Adrenal gland (tissue), 12 donors: ENCODE results near the gene HAS3. TPM values are rescaled to one million over a fixed set of nuclear protein-coding genes. Genes with fewer than 3 reads are reported as not detected.
A peak's percentile ranks its signal among the peaks of the same experiment; 100 is the strongest.

Experiments
- DNase-seq, 7 donors: peaks; one replicate each; pipeline ENCODE4 v3.0.0-alpha.2; 2019 to 2020
- H3K27ac ChIP-seq, 5 donors: fragments of 200-600 bp; sonication (generic) in 4 of 5; 1 replicate in 3 of 5; 2 replicates in 2 of 5; pipeline versions ENCODE4 v1.5.1 to v1.8.0; 2016 to 2020; ENCODE audit warnings: mild to moderate bottlenecking in 1 of 5
- H3K27me3 ChIP-seq: fragments of 200-600 bp; 2 replicates; pipeline ENCODE4 v1.8.0; 2021
- H3K36me3 ChIP-seq, 2 donors: fragments of 200-600 bp; replicated peaks in 1 of 2; 1 replicate in 1 of 2; 2 replicates in 1 of 2; pipeline versions ENCODE4 v1.5.1 to v1.8.0; 2018 to 2022
- H3K4me1 ChIP-seq, 2 donors: fragments of 200-600 bp; replicated peaks in 1 of 2; 1 replicate in 1 of 2; 2 replicates in 1 of 2; pipeline versions ENCODE4 v1.5.1 to v1.8.0; 2018 to 2021
- H3K4me3 ChIP-seq, 4 donors: fragments of 200-600 bp; sonication (generic) in 3 of 4; one replicate each; pipeline ENCODE4 v1.5.1; 2016 to 2018
- H3K9me3 ChIP-seq, 3 donors: fragments of 200-600 bp; sonication (generic) in 1 of 3; replicated peaks in 1 of 3; 1 replicate in 2 of 3; 2 replicates in 1 of 3; pipeline versions ENCODE4 v1.5.1 to v1.8.0; 2016 to 2021
- POLR2A ChIP-seq, 2 donors: fragments of 450-650 bp; IDR thresholded peaks; one replicate each; pipeline ENCODE4 v1.6.1; 2017; ENCODE audit warnings: antibody characterized with exemption in 2 of 2, mild to moderate bottlenecking in 2 of 2, moderate library complexity in 1 of 2
- WGBS, 4 donors: extraction: QIAGEN DNeasy Blood & Tissue Kit in 2 of 4; methylation state at CpG; one replicate each; pipeline versions ENCODE4 v1.1.5 to v1.1.7; 2013 to 2017; 5-methylcytosine and 5-hydroxymethylcytosine counted together
- intact Hi-C, 2 donors: fragments of 100-400 bp; cut with DNase I; formaldehyde crosslinking; loops; one replicate each; pipeline versions ENCODE4 v1.14.1 to v1.15.0; 2022 to 2023
- polyA plus RNA-seq, 3 donors: library from polyadenylated mRNA; stranded (reverse); fragments of 200-250 nt in 2 of 3; fragments of 350-450 nt in 1 of 3; fragmentation: Illumina TruSeq in 1 of 3; extraction: RNeasy Lipid Tissue Mini Kit (QIAGEN cat#74804) in 1 of 3; gene quantifications; one replicate each; pipeline ENCODE4 v1.2.3, GENCODE V29; 2013 to 2014
- total RNA-seq, 9 donors: library from RNA; depleted of rRNA in 4 of 9; stranded (reverse); fragments of >200 nt in 4 of 9; fragments of 120-200 nt in 1 of 9; fragmentation: NEBNext Ultra II Directional in 1 of 9; extraction: Animal tissue kit (Norgen Biotek cat#: 25700) in 1 of 9; gene quantifications; one replicate each; pipeline versions ENCODE4 v1.1.0 to v1.2.4, GENCODE V29; 2013 to 2023
- TF ChIP-seq, protein P1 (sequence below), 6 experiments: fragments of 450-650 bp in 4 of 6; fragments of 200-600 bp in 2 of 6; sonication (generic) in 1 of 6; IDR thresholded peaks; 1 replicate in 5 of 6; 2 replicates in 1 of 6; pipeline versions ENCODE4 v1.5.1 to v1.8.0; 2016 to 2021; ENCODE audit warnings: antibody characterized with exemption in 6 of 6, mild to moderate bottlenecking in 2 of 6, moderate library complexity in 1 of 6
- donor health status: healthy with polysubstance abuse.
- donor health status: Bipolar disorder and iron deficiency.
- donor health status: DM: yes; HTN: yes; CAD: no.
- donor health status: DM: no; HTN: no; CAD: no.
- donor health status: DM: no; HTN: no; CAD: no.
- donor health status: DM: yes; HTN: yes; CAD: no.

Gene HAS3
- total and polyA plus RNA-seq, 12 donors, result 0.06 to 1.2 (median 0.43) TPM

DNA sequence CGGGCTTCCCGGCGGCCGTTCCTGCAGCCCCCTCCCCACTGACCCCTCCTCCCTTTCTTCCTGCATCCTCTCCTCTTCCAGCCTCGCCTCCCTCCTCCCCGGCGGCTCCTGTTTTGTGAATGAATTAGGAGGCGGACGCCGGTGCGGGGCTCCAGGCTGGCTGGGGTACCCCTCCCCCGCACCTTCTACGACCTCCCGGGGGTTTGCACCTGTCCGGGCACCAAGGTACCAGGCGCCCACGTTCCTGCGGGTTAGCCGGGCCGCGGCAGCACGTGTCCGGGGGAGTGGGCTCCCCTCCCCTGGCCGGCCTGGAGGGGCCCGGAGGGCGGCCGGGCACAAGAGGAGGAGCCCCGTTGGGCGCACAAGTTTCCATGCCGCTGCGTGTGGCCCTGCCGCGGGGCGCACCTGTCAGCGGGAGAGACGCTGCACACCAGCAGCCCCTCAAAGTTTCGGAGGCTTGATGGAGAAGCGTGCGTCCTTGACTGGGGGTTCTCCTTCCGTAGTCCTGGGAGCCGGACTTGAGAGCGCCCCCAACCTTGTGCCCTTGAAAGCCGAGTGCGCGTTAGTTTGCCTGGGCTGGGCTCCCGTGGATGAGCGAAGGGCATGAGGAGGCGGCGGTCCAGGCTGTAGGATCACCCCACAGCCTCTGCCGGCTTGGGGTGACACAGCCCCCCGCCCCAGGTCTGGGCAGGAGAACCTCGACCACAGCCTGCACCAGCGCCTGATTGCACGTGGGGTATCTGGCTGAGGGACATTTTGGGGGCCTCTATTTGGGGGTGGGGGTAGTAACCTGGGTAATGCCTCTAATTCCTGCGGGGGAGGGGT is 1.2 kb downstream of the HAS3 start:
- TF ChIP-seq POLR2A (IDR thresholded peaks at IDR 0.05), result no peak
- TF ChIP-seq, protein P1, sequence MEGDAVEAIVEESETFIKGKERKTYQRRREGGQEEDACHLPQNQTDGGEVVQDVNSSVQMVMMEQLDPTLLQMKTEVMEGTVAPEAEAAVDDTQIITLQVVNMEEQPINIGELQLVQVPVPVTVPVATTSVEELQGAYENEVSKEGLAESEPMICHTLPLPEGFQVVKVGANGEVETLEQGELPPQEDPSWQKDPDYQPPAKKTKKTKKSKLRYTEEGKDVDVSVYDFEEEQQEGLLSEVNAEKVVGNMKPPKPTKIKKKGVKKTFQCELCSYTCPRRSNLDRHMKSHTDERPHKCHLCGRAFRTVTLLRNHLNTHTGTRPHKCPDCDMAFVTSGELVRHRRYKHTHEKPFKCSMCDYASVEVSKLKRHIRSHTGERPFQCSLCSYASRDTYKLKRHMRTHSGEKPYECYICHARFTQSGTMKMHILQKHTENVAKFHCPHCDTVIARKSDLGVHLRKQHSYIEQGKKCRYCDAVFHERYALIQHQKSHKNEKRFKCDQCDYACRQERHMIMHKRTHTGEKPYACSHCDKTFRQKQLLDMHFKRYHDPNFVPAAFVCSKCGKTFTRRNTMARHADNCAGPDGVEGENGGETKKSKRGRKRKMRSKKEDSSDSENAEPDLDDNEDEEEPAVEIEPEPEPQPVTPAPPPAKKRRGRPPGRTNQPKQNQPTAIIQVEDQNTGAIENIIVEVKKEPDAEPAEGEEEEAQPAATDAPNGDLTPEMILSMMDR (IDR thresholded peaks at IDR 0.05), result no peak
- 0 to 2% (median 1%) methylated on average over 8 to 54 of the region's 55 CpGs for WGBS, 4 donors
- Histone ChIP-seq H3K36me3 (peaks cover 0 to 8% of the 10 kb centered on the region in 2 donors), H3K4me3 (peak overlapping the region in 2 of 4 donors; percentile 2 to 54), H3K9me3 (no peaks in the 10 kb centered on the region), H3K27me3 (peaks cover 8% of the 10 kb centered on the region), H3K4me1 (peaks cover 14 to 22% of the 10 kb centered on the region in 2 donors), H3K27ac (no peak overlapping the region)
- no peak for DNase-seq
- intact Hi-C loops, result loop anchor here in 1 of 2 donors (10.0 kb wide), 1 partner anchor 202 kb away; no protein-coding TSS in a partner anchor

DNA sequence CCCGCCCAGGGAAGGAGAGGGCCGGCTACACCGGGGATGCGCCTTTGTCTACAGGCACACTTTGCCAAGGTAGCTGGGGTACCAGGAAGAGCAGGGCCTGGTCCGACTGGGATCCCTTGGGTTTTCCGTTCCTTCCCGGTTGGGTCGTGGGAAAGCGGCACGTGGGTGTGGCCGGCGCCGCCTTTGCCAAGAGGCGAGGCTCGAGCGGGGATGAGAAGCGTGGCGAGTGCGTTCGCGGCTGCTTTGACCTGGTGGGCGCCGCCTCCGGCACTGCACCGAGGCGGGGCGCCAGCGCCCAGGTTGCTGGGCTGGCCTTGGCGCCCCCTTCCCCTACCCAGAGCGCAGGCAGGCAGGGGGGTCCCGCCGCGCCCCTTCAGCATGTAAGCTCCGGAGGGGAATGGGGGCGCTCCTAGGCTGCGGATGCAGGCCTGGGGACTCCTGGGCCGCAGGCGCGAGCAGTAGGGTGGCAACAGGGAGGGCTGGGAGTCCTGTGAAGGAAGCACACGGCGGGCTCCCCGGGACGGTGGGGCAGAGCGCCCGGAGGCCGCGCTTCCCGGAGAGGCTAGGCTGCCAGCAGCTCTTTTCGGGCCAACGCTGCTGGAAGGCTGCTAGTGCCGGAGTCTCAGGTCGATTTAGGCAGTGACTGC is 2.0 kb downstream of the HAS3 start:
- Histone ChIP-seq H3K4me3 (peak overlapping the region in 1 of 4 donors; percentile 54), H3K4me1 (peaks cover 14 to 22% of the 10 kb centered on the region in 2 donors), H3K27ac (no peak overlapping the region), H3K36me3 (peaks cover 0 to 8% of the 10 kb centered on the region in 2 donors), H3K27me3 (peaks cover 8% of the 10 kb centered on the region), H3K9me3 (no peaks in the 10 kb centered on the region)
- DNase-seq, result no peak
- no peak for TF ChIP-seq POLR2A (IDR thresholded peaks at IDR 0.05)
- TF ChIP-seq, protein P1 (IDR thresholded peaks at IDR 0.05), result no peak
- 7 to 17% (median 11%) methylated on average over 15 to 52 of the region's 52 CpGs for WGBS, 4 donors
- intact Hi-C loops, result loop anchor here in 1 of 2 donors (10.0 kb wide), 1 partner anchor 203 kb away; no protein-coding TSS in a partner anchor

DNA sequence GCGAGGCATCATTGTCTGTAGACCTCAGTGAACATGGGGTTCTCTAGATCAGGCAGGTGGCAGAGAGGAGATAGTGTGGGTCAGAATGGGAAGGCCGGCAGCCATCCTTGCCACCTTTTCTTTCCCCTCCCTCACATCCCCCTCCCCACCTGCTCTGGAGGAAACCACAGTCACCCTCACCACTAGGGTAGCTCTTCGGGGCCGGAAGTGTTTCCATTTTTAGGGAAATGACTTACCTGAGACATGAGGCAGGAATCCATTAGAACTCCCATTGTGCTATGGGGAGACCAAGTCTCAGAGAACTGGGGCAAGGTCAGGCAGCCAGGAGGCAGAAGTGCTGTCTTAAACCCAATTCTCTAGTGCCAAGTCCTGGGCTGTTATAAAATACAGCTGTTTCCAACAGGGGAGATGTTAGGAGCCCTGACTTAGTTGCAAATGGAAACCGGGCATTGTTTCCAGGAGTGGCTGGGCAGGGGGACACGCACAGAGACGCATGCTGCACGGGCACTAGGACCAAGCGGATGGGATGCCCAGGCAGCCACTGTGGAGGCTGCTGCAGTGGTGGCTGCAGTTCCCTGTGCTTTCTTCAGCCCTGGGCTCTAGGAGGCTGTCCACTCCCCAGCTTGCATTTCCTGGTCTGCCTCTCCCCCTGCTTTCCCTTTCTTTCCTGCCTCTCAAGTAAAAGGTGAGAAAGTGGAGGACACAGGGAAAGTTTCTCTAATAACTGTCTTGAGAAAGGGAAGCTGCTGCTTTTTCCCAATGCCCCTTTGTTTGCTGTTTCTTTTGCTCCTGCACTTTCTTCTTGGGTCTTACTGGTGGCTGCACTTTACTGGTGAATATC is 2.8 kb downstream of the HAS3 start:
- Histone ChIP-seq H3K27ac (no peak overlapping the region), H3K9me3 (no peaks in the 10 kb centered on the region), H3K4me1 (peaks cover 14 to 22% of the 10 kb centered on the region in 2 donors), H3K36me3 (peaks cover 0 to 8% of the 10 kb centered on the region in 2 donors), H3K27me3 (peaks cover 8% of the 10 kb centered on the region), H3K4me3 (no peak overlapping the region)
- no peak for DNase-seq
- intact Hi-C loops, result loop anchor here in 1 of 2 donors (10.0 kb wide), 1 partner anchor 203 kb away; no protein-coding TSS in a partner anchor
- 65 to 85% (median 74%) methylated on average over 8 to 9 of the region's 9 CpGs for WGBS, 4 donors
- no peak for TF ChIP-seq POLR2A (IDR thresholded peaks at IDR 0.05)

DNA sequence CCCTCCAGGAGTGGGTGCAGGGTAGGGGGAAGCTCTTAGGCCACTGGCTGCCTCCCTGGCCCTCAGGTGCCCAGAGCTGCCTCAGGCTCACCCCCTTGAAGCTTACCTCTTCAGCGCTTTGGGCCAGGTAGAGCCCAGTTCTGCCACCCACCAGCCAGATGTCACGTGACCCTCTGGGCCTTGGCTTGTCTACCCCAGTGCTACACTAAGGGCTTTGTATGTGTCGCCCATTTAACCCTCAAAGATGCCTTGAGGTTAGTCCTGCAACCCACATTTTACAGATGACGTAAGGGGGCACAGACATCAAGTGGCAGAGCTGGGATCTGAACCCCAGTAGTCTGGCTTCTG is 3.4 kb downstream of the HAS3 start:
- peaks cover 0 to 8% of the 10 kb centered on the region in 2 donors for H3K36me3 ChIP-seq
- no peak overlapping the region for H3K27ac ChIP-seq
- H3K27me3 ChIP-seq, result peaks cover 8% of the 10 kb centered on the region
- no peak for TF ChIP-seq POLR2A (IDR thresholded peaks at IDR 0.05)
- TF ChIP-seq, protein P1 (IDR thresholded peaks at IDR 0.05), result no peak
- DNase-seq, result no peak
- WGBS, 4 donors, result 83 to 100% (median 94%) methylated on average over 2 to 4 of the region's 4 CpGs
- H3K4me3 ChIP-seq, result no peak overlapping the region
- peaks cover 14 to 22% of the 10 kb centered on the region in 2 donors for H3K4me1 ChIP-seq
- H3K9me3 ChIP-seq, result no peaks in the 10 kb centered on the region
- intact Hi-C loops, result loop anchor here in 1 of 2 donors (10.0 kb wide), 1 partner anchor 204 kb away; no protein-coding TSS in a partner anchor
